UCSD-AML1 (cell line): Measurements from ENCODE around the gene TRIM15.

ENCODE experiments used
- DNase-seq: peaks from one replicate; lab custom pipeline; 2025; ENCODE audit not compliant: unreplicated experiment; lab: John Stamatoyannopoulos, UW

TRIM15 gene

GRCh38 chr6:30145818-30146217, 17.5 kb upstream of the TRIM15 start:
- no peak for DNase-seq

- no peak for DNase-seq
Observed at GRCh38 chr6:30147096-30147495, 16.2 kb upstream of the TRIM15 start.

- DNase-seq: no peak
Observed at GRCh38 chr6:30149234-30149633, 14.1 kb upstream of the TRIM15 start.

- DNase-seq: no peak
Observed at GRCh38 chr6:30149858-30150550, 13.3 kb upstream of the TRIM15 start.

- DNase-seq: no peak
Observed at GRCh38 chr6:30150671-30151395, 12.5 kb upstream of the TRIM15 start.

- peak; percentile 74 for DNase-seq
Observed at GRCh38 chr6:30151580-30151979, 11.8 kb upstream of the TRIM15 start.

- DNase-seq: no peak
Observed at GRCh38 chr6:30152016-30152673, 11.2 kb upstream of the TRIM15 start.

GRCh38 chr6:30152910-30153610, 10.3 kb upstream of the TRIM15 start:
- peak; percentile 37 for DNase-seq

GRCh38 chr6:30154061-30154460, 9.3 kb upstream of the TRIM15 start:
- DNase-seq: no peak

- DNase-seq: no peak
Observed at GRCh38 chr6:30154709-30155519, 8.4 kb upstream of the TRIM15 start.

GRCh38 chr6:30155520-30156261, 7.7 kb upstream of the TRIM15 start:
- DNase-seq: no peak

- peak; percentile 52 for DNase-seq
Observed at GRCh38 chr6:30156262-30156599, 7.1 kb upstream of the TRIM15 start.

- DNase-seq: no peak
Observed at GRCh38 chr6:30156774-30157173, 6.6 kb upstream of the TRIM15 start.

GRCh38 chr6:30157581-30157980, 5.8 kb upstream of the TRIM15 start:
- DNase-seq: no peak

- no peak for DNase-seq
Observed at GRCh38 chr6:30157999-30158398, 5.3 kb upstream of the TRIM15 start.

- no peak for DNase-seq
Observed at GRCh38 chr6:30158475-30159040, 4.8 kb upstream of the TRIM15 start.

- DNase-seq: no peak
Observed at GRCh38 chr6:30160008-30160784, 3.1 kb upstream of the TRIM15 start.

- no peak for DNase-seq
Observed at GRCh38 chr6:30160785-30161531, 2.4 kb upstream of the TRIM15 start, which contains the start of gene TRIM10. Gene TRIM10, minus strand, starts transcription at chr6:30161211. Its CDS starts 353 bp downstream, at chr6:30160858.
